PFSK-1 (cell line): ENCODE data around the gene VPS37B.

Source experiments
- FOXP2 ChIP-seq: optimal IDR thresholded peaks from 2 replicates; pipeline ENCODE3; 2011; ENCODE audit warnings: borderline replicate concordance, control low read depth, inconsistent platforms; ENCODE audit not compliant: insufficient read depth; ENCODE audit errors: extremely low read length, extremely low read depth
- POLR2AphosphoS5 ChIP-seq: IDR thresholded peaks from 2 replicates; pipeline ENCODE4 v1.6.1; 2012; ENCODE audit warnings: low read depth, mild to moderate bottlenecking, control low read depth, low read length, moderate library complexity
- REST ChIP-seq, 2 experiments: IDR thresholded peaks; 2 replicates each; pipeline versions ENCODE4 v1.6.1 to v1.8.0; 2011 to 2012; ENCODE audit warnings: low read depth in 2 of 2, low read length in 2 of 2, control low read depth in 1 of 2, inconsistent platforms in 1 of 2, mild to moderate bottlenecking in 1 of 2, moderate library complexity in 1 of 2; ENCODE audit not compliant: insufficient read depth in 1 of 2
- SIN3A ChIP-seq: IDR thresholded peaks from 2 replicates; pipeline ENCODE4 v1.6.1; 2012; ENCODE audit warnings: mild to moderate bottlenecking, low read length, moderate library complexity, borderline replicate concordance; ENCODE audit not compliant: insufficient read depth
- TAF1 ChIP-seq: IDR thresholded peaks from 2 replicates; pipeline ENCODE4 v1.6.1; 2012; ENCODE audit warnings: low read length, control low read depth, borderline replicate concordance; ENCODE audit not compliant: insufficient read depth

VPS37B gene

DNA sequence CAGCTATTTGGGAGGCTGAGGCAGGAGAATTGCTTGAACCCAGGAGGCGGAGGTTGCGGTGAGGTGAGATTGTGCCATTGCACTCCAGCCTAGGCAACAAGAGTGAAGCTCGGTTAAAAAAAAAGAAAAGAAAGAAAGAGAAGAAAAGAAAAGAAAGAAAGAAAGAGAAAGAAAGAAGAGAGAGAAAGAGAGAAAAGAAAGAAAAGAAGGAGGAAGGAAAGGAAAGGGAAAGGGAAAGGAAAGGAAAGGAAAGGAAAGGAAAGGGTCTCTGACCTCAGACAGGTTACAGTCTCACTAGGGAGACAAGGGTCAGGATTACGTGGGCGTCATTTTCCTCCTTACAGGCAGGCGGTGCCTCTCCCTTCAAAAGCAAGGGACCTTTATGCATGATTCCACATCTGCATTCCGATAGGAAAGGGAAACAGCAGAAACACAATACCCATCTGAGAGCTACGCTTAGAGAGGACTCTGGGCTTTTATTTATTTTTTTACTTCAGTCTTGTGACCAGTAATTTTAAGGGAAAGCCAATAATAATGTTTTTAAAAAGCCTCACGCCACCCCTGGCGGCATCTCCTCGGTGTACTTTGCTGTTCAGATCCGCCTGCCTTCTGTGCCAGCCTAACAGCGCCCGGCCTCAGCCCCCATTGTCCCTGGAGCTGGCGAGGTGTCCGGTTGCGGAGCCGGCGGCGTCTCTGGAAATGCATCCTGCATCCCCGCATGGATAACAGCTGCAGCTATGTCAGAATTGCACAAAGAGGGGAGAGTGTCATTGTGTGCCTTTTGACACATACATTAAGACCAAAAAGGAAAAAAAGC lies 61.6 kb downstream of the VPS37B start:
- no peak for TF ChIP-seq SIN3A
- no peak for TF ChIP-seq TAF1
- TF ChIP-seq FOXP2 = no peak
- TF ChIP-seq REST (IDR thresholded peaks at IDR 0.05; ENCODE audit: insufficient read depth in 1 of 2, low read depth in 2 of 2, low read length in 2 of 2) = no peak
- TF ChIP-seq POLR2AphosphoS5 = no peak

DNA sequence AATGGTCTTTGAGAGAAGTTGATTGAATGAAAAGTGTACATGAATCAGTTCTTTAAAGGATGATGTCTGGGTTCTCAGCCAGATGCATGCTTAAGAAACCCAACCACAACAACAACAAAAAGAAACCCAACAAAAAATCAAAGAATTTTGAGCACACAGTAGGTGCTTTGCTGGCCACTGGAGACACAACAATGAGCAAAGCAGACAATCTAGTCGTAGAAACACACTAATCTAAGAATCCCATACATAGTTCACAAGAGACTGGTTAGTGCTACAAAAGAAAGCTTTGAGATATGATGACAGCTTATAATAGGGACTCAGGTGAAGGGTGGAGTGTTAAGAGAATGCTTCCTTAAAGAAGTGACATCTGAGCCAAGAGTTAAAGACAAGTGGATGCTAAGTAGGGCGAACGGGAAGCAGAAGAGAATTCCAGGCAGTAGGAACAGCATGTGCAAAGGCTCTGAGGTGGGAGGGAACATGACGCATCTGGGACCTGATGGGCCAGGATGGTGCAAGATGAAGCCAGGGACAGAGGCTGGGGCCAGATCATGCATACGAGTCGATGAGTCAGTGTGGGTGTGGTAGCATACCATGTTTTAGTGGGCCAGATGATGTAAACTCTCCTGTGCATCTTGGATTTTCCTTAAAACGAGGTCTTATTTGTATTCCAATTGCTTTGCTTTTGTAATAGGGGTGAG lies 65.3 kb downstream of the VPS37B start:
- TF ChIP-seq POLR2AphosphoS5 (no peak), TAF1 (no peak), FOXP2 (no peak), REST (IDR thresholded peaks at IDR 0.05; ENCODE audit: insufficient read depth in 1 of 2, low read depth in 2 of 2, low read length in 2 of 2) (no peak), SIN3A (no peak)

GRCh38 chr12:122827258-122827657 lies 68.7 kb downstream of the VPS37B start:
- TF ChIP-seq TAF1 = no peak
- TF ChIP-seq SIN3A = no peak
- TF ChIP-seq POLR2AphosphoS5 = no peak
- TF ChIP-seq REST (IDR thresholded peaks at IDR 0.05; ENCODE audit: insufficient read depth in 1 of 2, low read depth in 2 of 2, low read length in 2 of 2) = no peak
- no peak for TF ChIP-seq FOXP2

DNA sequence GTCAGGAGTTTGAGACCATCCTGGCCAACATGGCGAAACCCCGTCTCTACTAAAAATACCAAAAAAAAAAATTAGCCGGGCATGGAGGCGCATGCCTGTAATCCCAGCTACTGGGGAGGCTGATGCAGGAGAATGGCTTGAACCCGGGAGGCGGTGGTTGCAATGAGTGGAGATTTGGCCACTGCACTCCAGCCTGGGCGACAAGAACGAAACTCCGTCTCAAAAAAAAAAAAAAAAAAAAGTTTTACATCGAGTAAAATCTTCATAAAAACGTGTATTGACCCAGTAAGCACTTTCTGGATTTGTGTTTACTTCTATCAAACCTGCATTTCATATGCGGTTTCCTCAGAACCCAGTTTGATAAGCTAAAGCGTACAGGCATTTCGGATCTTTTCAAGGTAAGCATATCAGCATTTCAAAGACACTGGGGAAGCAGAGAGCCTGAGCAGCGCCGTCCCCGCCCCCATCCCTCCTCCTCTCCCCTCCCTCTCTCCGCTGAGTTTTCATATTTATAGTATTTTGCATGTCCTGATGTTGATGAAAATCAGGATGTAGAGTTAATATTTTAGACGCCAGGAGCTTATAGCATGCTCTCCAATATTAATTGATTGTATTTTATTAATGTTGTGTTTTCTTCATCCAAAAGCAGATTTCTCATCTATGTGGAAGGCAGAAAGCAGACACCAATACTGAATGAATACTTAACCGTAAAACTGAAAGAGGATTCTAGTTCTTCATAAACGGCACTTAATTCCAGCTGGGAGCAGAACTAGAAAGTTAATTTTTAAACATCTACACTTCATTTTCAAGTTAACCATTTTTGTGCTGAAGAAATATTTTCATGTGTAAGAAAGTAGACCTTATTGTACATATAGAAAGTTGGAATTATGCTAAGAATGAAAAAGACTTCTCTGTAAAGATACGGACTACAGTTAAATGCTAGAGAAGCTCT lies 69.9 kb downstream of the VPS37B start:
- TF ChIP-seq SIN3A (no peak), POLR2AphosphoS5 (no peak), TAF1 (no peak)

GRCh38 chr12:122823429-122823828 lies 72.5 kb downstream of the VPS37B start:
- TF ChIP-seq SIN3A = no peak
